Measurements from ENCODE around the gene GHSR. TPM values are rescaled to one million over a fixed set of nuclear protein-coding genes. Genes with fewer than 3 reads are reported as not detected.
A peak's percentile ranks its signal among the peaks of the same experiment; 100 is the strongest.
"Not testable (repeated sequence)": the region's sequence is repeated elsewhere in the genome, so short reads cannot be mapped to it uniquely, and the experiment has no call there.

GHSR gene, protein sequence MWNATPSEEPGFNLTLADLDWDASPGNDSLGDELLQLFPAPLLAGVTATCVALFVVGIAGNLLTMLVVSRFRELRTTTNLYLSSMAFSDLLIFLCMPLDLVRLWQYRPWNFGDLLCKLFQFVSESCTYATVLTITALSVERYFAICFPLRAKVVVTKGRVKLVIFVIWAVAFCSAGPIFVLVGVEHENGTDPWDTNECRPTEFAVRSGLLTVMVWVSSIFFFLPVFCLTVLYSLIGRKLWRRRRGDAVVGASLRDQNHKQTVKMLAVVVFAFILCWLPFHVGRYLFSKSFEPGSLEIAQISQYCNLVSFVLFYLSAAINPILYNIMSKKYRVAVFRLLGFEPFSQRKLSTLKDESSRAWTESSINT
- not detected for polyA plus RNA-seq
- long read RNA-seq, donor 1, result 0 reads
- long read RNA-seq, donor 2, result 0 reads
- long read RNA-seq, donor 3, result 0 reads
- long read RNA-seq, donor 4, result 0 reads
- long read RNA-seq, donor 5, result 0 reads
- long read RNA-seq, donor 6, result 0 reads
- long read RNA-seq, donor 7, result 0 reads
- long read RNA-seq, donor 8, result 0 reads
- long read RNA-seq, donor 9, result 0 reads
- long read RNA-seq, donor 10, result 0 reads
- long read RNA-seq, donor 11, result 0 reads

DNA sequence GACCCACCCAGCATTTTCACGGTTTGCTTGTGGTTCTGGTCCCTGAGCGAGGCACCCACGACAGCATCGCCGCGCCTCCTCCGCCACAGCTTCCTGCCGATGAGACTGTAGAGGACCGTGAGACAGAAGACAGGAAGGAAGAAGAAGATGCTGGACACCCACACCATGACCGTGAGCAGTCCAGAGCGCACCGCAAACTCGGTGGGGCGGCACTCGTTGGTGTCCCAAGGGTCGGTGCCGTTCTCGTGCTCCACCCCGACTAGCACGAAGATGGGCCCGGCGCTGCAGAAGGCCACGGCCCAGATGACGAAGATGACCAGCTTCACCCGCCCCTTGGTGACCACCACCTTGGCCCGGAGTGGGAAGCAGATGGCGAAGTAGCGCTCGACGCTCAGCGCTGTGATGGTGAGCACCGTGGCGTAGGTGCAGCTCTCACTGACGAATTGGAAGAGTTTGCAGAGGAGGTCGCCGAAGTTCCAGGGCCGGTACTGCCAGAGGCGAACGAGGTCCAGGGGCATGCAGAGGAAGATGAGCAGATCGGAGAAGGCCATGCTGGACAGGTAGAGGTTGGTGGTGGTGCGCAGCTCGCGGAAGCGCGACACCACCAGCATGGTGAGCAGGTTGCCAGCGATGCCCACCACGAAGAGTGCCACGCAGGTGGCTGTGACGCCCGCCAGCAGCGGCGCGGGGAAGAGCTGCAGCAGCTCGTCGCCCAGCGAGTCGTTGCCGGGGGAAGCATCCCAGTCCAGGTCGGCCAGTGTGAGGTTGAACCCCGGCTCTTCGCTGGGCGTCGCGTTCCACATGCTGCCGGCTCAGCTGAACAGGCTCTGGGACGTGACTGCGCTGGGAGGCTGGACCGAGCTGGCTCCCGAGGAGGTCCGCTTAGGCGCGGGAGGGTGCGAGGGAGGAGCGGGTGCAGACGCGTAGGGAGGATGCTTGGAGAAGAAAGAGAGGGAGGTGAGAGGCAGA lies at the start of gene GHSR:
TSS of gene GHSR (minus strand) at position 846 of the 969 bp plus-strand sequence. CDS start at position 803, 43 bp downstream.
- Histone ChIP-seq H3K9me3 (ENCODE audit: control insufficient read depth, low read depth, low read length) (peaks cover 7% of the 10 kb centered on the region), H3K27me3 (ENCODE audit: control insufficient read depth, insufficient read depth, low read length) (peaks cover 61% of the 10 kb centered on the region), H3K4me1 (ENCODE audit: control insufficient read depth, insufficient read depth, low read length) (peaks cover 5% of the 10 kb centered on the region), H3K4me3 (ENCODE audit: low read length) (no peak within 1 kb of the TSS), H3K36me3 (ENCODE audit: control insufficient read depth, insufficient read depth, low read length) (no peaks in the 10 kb centered on the region), H3K27ac (ENCODE audit: low read length) (no peak within 1 kb of the TSS)
- 0% methylated on average over 2 of the region's 76 CpGs for whole genome bisulfite sequencing (ENCODE audit: insufficient coverage, low lambda C conversion rate)
- no peak for DNase-seq

DNA sequence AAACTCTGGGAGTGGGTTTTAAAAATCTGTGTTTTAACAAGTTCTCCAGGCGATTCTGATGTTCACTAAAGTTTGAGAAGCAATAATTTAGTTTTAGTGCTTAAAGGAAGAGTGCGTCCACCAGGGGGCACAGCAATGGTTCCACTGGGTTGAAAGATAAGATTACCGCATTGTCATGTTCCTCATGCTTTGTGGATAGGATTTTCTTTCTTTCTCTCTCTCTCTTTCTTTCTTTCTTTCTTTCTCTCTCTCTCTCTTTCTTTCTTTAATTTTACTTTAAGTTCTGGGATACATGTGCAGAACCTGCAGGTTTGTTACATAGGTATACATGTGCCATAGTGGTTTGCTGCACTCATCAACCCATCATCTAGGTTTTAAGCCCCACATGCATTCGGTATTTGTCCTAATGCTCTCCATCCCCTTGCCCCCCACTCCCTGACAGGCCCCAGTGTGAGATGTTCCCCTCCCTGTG lies 42.0 kb upstream of the GHSR start:
- H3K27me3 ChIP-seq (ENCODE audit: control insufficient read depth, insufficient read depth, low read length); H3K27ac ChIP-seq (ENCODE audit: low read length); H3K36me3 ChIP-seq (ENCODE audit: control insufficient read depth, insufficient read depth, low read length); H3K4me1 ChIP-seq (ENCODE audit: control insufficient read depth, insufficient read depth, low read length); H3K9me3 ChIP-seq (ENCODE audit: control insufficient read depth, low read depth, low read length); H3K4me3 ChIP-seq (ENCODE audit: low read length): not testable (repeated sequence)
- 0% methylated on average over 1 of the region's 4 CpGs for WGBS (ENCODE audit: insufficient coverage, low lambda C conversion rate)
- DNase-seq, result peak; percentile 58 to 67

- Histone ChIP-seq H3K27me3 (ENCODE audit: control insufficient read depth, insufficient read depth, low read length) (no peaks in the 10 kb centered on the region), H3K27ac (ENCODE audit: low read length) (no peak overlapping the region), H3K4me1 (ENCODE audit: control insufficient read depth, insufficient read depth, low read length) (no peaks in the 10 kb centered on the region), H3K4me3 (ENCODE audit: low read length) (no peak overlapping the region), H3K9me3 (ENCODE audit: control insufficient read depth, low read depth, low read length) (no peaks in the 10 kb centered on the region), H3K36me3 (ENCODE audit: control insufficient read depth, insufficient read depth, low read length) (no peaks in the 10 kb centered on the region)
- no CpG with 5 or more reads among the region's 1 CpG for WGBS (ENCODE audit: insufficient coverage, low lambda C conversion rate)
- DNase-seq, result no peak
Observed at GRCh38 chr3:172478116-172478515, 29.9 kb upstream of the GHSR start.

DNA sequence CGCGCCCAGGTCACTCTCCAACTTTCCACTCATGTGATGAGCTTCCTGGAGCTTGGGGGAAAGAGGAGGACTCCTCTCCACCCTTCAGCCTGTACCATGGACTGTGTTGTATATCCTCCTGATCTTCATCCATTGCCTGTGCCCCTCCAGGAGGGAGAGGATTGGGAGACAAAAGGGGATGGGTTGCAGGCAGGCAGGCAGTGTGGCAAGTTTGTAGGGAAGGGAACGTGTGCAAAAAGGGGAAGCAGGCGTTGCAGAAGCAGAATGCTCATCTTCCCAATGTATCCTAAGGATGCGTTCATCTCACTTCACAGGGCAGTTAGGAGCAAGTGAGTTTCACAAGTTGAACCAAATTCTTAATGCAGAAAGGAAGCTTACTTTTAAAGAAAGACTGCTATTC lies 28.1 kb upstream of the GHSR start:
- H3K27ac ChIP-seq (ENCODE audit: low read length), result no peak overlapping the region

GRCh38 chr3:172475703-172476102 lies 27.4 kb upstream of the GHSR start:
- Histone ChIP-seq H3K27ac (ENCODE audit: low read length) (no peak overlapping the region), H3K36me3 (ENCODE audit: control insufficient read depth, insufficient read depth, low read length) (no peaks in the 10 kb centered on the region), H3K4me3 (ENCODE audit: low read length) (no peak overlapping the region), H3K4me1 (ENCODE audit: control insufficient read depth, insufficient read depth, low read length) (no peaks in the 10 kb centered on the region), H3K9me3 (ENCODE audit: control insufficient read depth, low read depth, low read length) (no peaks in the 10 kb centered on the region), H3K27me3 (ENCODE audit: control insufficient read depth, insufficient read depth, low read length) (no peaks in the 10 kb centered on the region)
- no CpG with 5 or more reads among the region's 5 CpGs for WGBS (ENCODE audit: insufficient coverage, low lambda C conversion rate)
- DNase-seq, result no peak

More for the DNA sequence above, 28.1 kb upstream of the GHSR start:
- H3K27me3 ChIP-seq (ENCODE audit: control insufficient read depth, insufficient read depth, low read length), result no peaks in the 10 kb centered on the region
- H3K4me1 ChIP-seq (ENCODE audit: control insufficient read depth, insufficient read depth, low read length), result no peaks in the 10 kb centered on the region
- no peak for DNase-seq
- no peaks in the 10 kb centered on the region for H3K36me3 ChIP-seq (ENCODE audit: control insufficient read depth, insufficient read depth, low read length)
- H3K4me3 ChIP-seq (ENCODE audit: low read length), result no peak overlapping the region
- no peaks in the 10 kb centered on the region for H3K9me3 ChIP-seq (ENCODE audit: control insufficient read depth, low read depth, low read length)
- WGBS (ENCODE audit: insufficient coverage, low lambda C conversion rate), result no CpG with 5 or more reads among the region's 5 CpGs

- WGBS (ENCODE audit: insufficient coverage, low lambda C conversion rate), result 57% methylated on average over 1 of the region's 1 CpG
- DNase-seq, result no peak
- H3K4me1 ChIP-seq (ENCODE audit: control insufficient read depth, insufficient read depth, low read length), result no peaks in the 10 kb centered on the region
- H3K36me3 ChIP-seq (ENCODE audit: control insufficient read depth, insufficient read depth, low read length), result no peaks in the 10 kb centered on the region
- no peak overlapping the region for H3K27ac ChIP-seq (ENCODE audit: low read length)
- no peaks in the 10 kb centered on the region for H3K9me3 ChIP-seq (ENCODE audit: control insufficient read depth, low read depth, low read length)
- peaks cover 3% of the 10 kb centered on the region for H3K27me3 ChIP-seq (ENCODE audit: control insufficient read depth, insufficient read depth, low read length)
- no peak overlapping the region for H3K4me3 ChIP-seq (ENCODE audit: low read length)
Observed at GRCh38 chr3:172471903-172472302, 23.6 kb upstream of the GHSR start.

DNA sequence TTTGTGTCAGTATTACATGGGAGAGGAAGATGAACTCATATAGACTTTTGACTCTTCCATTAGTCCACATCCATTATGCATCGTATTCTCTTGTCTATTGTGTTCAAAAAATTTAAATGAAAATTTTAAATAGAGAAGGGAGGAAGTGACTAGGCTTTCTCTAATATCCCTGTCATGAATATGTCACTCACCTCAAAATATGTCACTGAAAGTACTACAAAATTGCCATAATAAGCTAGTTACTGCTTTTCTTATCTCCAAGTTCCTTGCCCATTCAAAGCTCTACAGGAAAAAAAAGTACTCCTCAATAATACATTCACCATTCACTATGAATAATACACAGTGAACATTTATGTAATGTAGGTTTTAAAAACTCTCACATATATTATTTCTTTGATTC lies 22.3 kb upstream of the GHSR start:
- WGBS (ENCODE audit: insufficient coverage, low lambda C conversion rate), result no CpG with 5 or more reads among the region's 1 CpG

DNA sequence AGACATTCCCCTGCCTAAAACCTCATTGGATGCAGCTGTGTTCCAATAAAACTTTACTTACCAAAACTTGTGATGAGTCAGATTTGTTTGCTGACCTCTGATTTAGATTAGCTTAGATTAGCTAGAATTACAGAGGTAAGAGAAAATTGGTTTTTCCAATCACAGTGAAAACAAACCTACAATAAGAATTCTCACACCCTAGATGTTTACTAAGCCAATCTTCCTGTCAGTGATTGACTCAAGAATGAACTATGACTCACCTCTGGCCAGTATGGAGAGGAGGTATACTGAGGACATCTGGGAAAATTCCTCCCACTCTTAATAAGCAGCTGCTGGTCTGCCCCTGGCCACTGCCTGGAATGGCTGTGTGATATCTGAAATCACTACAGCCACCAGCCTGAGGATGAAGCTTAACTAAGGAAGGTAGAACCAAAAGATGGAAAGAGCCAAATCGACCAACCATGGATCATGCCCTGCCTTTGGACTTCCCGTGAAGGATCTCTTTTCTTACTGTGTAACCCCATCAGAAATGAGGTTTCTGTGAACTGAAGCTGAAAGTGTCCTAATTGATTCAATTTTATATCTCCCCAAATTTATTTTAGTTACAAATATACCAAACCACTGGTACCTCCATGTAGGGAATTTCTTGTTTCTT lies 19.0 kb upstream of the GHSR start:
- Histone ChIP-seq H3K4me1 (ENCODE audit: control insufficient read depth, insufficient read depth, low read length) (no peaks in the 10 kb centered on the region), H3K4me3 (ENCODE audit: low read length) (no peak overlapping the region), H3K36me3 (ENCODE audit: control insufficient read depth, insufficient read depth, low read length) (no peaks in the 10 kb centered on the region), H3K27ac (ENCODE audit: low read length) (no peak overlapping the region), H3K9me3 (ENCODE audit: control insufficient read depth, low read depth, low read length) (no peaks in the 10 kb centered on the region), H3K27me3 (ENCODE audit: control insufficient read depth, insufficient read depth, low read length) (peaks cover 3% of the 10 kb centered on the region)
- 80% methylated on average over 1 of the region's 2 CpGs for WGBS (ENCODE audit: insufficient coverage, low lambda C conversion rate)
- DNase-seq, result no peak

More for the DNA sequence above, 22.3 kb upstream of the GHSR start:
- no peaks in the 10 kb centered on the region for H3K9me3 ChIP-seq (ENCODE audit: control insufficient read depth, low read depth, low read length)
- H3K27me3 ChIP-seq (ENCODE audit: control insufficient read depth, insufficient read depth, low read length), result peaks cover 3% of the 10 kb centered on the region
- no peak overlapping the region for H3K4me3 ChIP-seq (ENCODE audit: low read length)
- no peaks in the 10 kb centered on the region for H3K36me3 ChIP-seq (ENCODE audit: control insufficient read depth, insufficient read depth, low read length)
- no peak overlapping the region for H3K27ac ChIP-seq (ENCODE audit: low read length)
- no peaks in the 10 kb centered on the region for H3K4me1 ChIP-seq (ENCODE audit: control insufficient read depth, insufficient read depth, low read length)
- DNase-seq, result no peak

DNA sequence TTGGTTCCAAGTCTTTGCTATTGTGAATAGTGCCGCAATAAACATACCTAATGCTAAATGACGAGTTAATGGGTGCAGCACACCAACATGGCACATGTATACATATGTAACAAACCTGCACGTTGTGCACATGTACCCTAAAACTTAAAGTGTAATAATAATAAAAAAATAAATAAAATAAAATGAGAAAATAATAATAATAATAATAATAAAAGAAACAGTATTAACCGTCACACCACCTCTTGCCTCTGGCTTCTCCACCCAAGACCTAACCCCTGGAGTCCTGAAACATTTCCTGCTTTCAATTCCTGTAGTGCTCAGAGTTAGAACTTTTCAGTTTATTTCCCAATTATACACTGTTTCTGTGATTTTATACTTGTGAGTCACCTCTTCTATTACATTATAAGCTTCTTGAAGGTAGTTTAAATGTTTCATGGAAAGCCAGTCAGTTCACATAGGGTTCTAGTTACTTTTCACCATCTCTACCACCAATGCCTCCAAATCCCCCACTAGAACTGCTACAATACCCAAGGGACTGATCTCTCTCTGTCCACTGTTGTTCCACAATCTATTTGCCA lies 18.4 kb upstream of the GHSR start:
- Histone ChIP-seq H3K4me1 (ENCODE audit: control insufficient read depth, insufficient read depth, low read length) (no peaks in the 10 kb centered on the region), H3K36me3 (ENCODE audit: control insufficient read depth, insufficient read depth, low read length) (no peaks in the 10 kb centered on the region), H3K27ac (ENCODE audit: low read length) (no peak overlapping the region), H3K27me3 (ENCODE audit: control insufficient read depth, insufficient read depth, low read length) (peaks cover 3% of the 10 kb centered on the region), H3K9me3 (ENCODE audit: control insufficient read depth, low read depth, low read length) (no peaks in the 10 kb centered on the region), H3K4me3 (ENCODE audit: low read length) (no peak overlapping the region)
- WGBS (ENCODE audit: insufficient coverage, low lambda C conversion rate), result 50% methylated on average over 2 of the region's 4 CpGs
- DNase-seq, result no peak
